Measurements from ENCODE around the gene BTBD3. TPM values are rescaled to one million over a fixed set of nuclear protein-coding genes. Genes with fewer than 3 reads are reported as not detected.

Gene BTBD3
- total RNA-seq, 1 donor from 2014 or later: 52.2 TPM

DNA sequence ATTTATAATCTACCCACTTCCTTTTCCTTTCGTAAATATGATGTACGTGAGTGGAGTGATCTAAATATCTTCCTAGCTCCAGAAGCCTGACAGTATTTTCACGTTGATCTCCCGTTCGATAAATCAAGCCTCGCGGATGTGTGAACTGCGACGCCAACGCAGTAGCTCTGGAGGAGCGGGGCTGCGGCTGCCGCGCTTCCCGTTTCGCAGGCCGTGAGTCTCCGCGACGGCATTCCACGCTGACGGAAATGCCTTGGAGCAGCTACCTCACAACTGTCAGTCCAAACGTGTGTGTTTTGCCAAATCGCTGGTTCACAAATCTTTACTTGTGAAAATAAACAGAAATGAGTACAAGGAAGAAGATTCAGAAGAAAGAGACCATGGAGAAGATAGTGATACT, 41.2 kb downstream of the BTBD3 start:
- DNase-seq (ENCODE audit: low spot score in 2 of 2): no peak
- no peak for FAIRE-seq

GRCh38 chr20:11965602-11966001, 47.9 kb downstream of the BTBD3 start:
- FAIRE-seq (no peak), DNase-seq (ENCODE audit: low spot score in 2 of 2) (no peak)

DNA sequence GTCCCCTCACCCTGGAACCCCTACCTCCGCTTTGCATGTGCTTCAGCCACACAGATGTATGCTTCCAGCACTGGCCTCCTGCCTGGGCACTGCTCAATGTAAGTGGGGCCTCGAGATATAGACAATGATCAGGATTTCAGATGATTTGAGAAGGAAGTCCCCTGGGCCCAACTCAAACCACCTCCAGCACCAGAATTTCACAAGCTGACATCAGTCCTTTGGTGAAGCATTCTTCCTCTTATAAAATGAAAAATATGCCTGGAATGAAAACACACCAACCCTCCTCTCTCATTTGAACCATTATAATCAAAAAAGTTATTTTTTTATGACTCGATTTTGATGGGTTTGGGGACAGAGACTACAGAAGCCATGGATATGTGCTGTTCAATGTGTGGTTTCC, 48.5 kb downstream of the BTBD3 start:
- no peak for FAIRE-seq
- no peak for DNase-seq (ENCODE audit: low spot score in 2 of 2)

DNA sequence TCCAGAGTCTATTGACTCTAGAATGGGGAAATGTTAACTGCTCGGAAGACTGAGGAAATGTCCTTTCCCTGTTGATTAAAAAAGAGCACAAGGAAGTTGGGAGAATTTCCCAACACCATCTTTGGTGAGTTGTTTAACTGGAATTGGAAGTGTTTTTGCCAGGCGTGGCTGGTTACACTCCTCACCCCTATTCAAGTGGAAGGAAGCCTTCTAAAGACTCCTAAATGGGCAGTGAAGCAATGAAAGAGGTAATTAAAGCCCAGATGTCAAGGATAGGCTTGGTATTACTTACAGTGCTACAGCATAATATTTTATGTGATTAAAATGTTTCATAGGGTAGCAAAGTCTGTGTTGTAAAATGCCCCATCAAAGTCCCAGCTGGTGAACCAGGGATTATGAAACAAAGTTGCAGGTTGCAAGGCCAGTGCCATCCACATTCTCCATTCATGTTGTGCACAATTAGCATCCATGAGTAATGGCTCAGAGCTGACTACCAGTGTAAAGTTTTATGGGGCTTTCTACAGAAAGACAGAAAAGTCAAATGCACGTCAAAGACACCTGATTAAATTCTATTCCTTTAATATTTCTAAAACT, 52.6 kb downstream of the BTBD3 start:
- FAIRE-seq: no peak
- DNase-seq (ENCODE audit: low spot score in 2 of 2): no peak

DNA sequence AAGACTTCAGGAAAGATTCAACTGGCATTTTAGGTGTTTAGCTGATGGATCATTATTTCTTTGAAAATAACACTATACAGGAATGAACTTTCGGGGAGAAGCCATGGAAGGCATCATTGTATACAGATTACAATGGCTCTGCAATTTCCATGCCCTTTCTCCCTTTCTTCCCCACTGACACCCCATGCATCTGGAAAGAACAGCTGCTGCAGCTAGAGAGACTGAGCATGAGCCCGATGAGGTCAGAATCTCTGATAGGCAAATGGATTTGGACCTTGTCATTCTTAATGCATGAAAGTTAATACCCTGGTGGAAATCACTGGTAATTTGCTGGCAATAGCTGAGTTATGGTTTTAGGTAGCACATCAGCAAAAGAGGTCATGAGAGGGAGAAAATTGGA, 54.8 kb downstream of the BTBD3 start:
- FAIRE-seq: no peak
- DNase-seq (ENCODE audit: low spot score in 2 of 2): no peak
